IPS DF 6.9 (cell line): ENCODE data around the gene IFI27L2.

Experiments
- DNase-seq: peaks from one replicate; pipeline ENCODE4 v3.0.0-alpha.2; 2013; ENCODE audit warnings: low read depth, low spot score
- H3K27ac ChIP-seq: one replicate; pipeline ENCODE4 v1.5.1; 2013; ENCODE audit warnings: low read length, control low read depth
- H3K27me3 ChIP-seq: 2 replicates; pipeline ENCODE4 v1.6.1; 2013; ENCODE audit warnings: mild to moderate bottlenecking, low read length; ENCODE audit not compliant: control insufficient read depth, insufficient read depth
- H3K36me3 ChIP-seq: 2 replicates; pipeline ENCODE4 v1.6.1; 2013; ENCODE audit warnings: low read length; ENCODE audit not compliant: control insufficient read depth, insufficient read depth
- H3K4me1 ChIP-seq: 2 replicates; pipeline ENCODE4 v1.6.1; 2013; ENCODE audit warnings: low read length; ENCODE audit not compliant: control insufficient read depth, insufficient read depth
- H3K4me3 ChIP-seq: 2 replicates; pipeline ENCODE4 v1.5.1; 2013; ENCODE audit warnings: mild to moderate bottlenecking, low read length
- H3K9me3 ChIP-seq: 2 replicates; pipeline ENCODE4 v1.6.1; 2013; ENCODE audit warnings: low read length, inconsistent platforms; ENCODE audit not compliant: control insufficient read depth, insufficient read depth
- WGBS: extraction: QIAGEN DNeasy Blood & Tissue Kit; methylation state at CpG from one replicate; pipeline ENCODE4 v1.1.7; 2013; ENCODE audit warnings: mixed read lengths, missing lambda C conversion rate; ENCODE audit not compliant: insufficient read length, insufficient coverage; 5-methylcytosine and 5-hydroxymethylcytosine counted together

Gene IFI27L2

GRCh38 chr14:94124582-94125377 lies 4.6 kb downstream of the IFI27L2 start:
- WGBS: no CpG with 5 or more reads among the region's 9 CpGs
- no peaks in the 10 kb centered on the region for H3K4me1 ChIP-seq
- H3K27ac ChIP-seq: no peak overlapping the region
- no peak for DNase-seq
- no peaks in the 10 kb centered on the region for H3K9me3 ChIP-seq
- H3K36me3 ChIP-seq: no peaks in the 10 kb centered on the region
- H3K27me3 ChIP-seq: no peaks in the 10 kb centered on the region
- no peak overlapping the region for H3K4me3 ChIP-seq

GRCh38 chr14:94123868-94124267 lies 5.5 kb downstream of the IFI27L2 start:
- no peak for DNase-seq
- H3K27me3 ChIP-seq: no peaks in the 10 kb centered on the region
- WGBS: no CpG with 5 or more reads among the region's 1 CpG

GRCh38 chr14:94123296-94123695 lies 6.1 kb downstream of the IFI27L2 start:
- Histone ChIP-seq H3K4me1 (no peaks in the 10 kb centered on the region), H3K4me3 (no peak overlapping the region), H3K9me3 (no peaks in the 10 kb centered on the region), H3K27ac (no peak overlapping the region), H3K27me3 (no peaks in the 10 kb centered on the region), H3K36me3 (no peaks in the 10 kb centered on the region)
- no CpG with 5 or more reads among the region's 9 CpGs for WGBS
- no peak for DNase-seq

More at GRCh38 chr14:94123868-94124267, 5.5 kb downstream of the IFI27L2 start:
- H3K4me1 ChIP-seq: no peaks in the 10 kb centered on the region
- no peak overlapping the region for H3K27ac ChIP-seq
- H3K36me3 ChIP-seq: no peaks in the 10 kb centered on the region
- no peaks in the 10 kb centered on the region for H3K9me3 ChIP-seq
- no peak overlapping the region for H3K4me3 ChIP-seq

- H3K4me1 ChIP-seq: no peaks in the 10 kb centered on the region
- H3K27me3 ChIP-seq: no peaks in the 10 kb centered on the region
- no peak for DNase-seq
- H3K4me3 ChIP-seq: no peak overlapping the region
- no peaks in the 10 kb centered on the region for H3K36me3 ChIP-seq
- no peak overlapping the region for H3K27ac ChIP-seq
- WGBS: no CpG with 5 or more reads among the region's 3 CpGs
- H3K9me3 ChIP-seq: no peaks in the 10 kb centered on the region
Observed at GRCh38 chr14:94122438-94122837, 7.0 kb downstream of the IFI27L2 start.

GRCh38 chr14:94121485-94121884 lies 7.9 kb downstream of the IFI27L2 start:
- Histone ChIP-seq H3K27ac (no peak overlapping the region), H3K4me1 (no peaks in the 10 kb centered on the region), H3K9me3 (no peaks in the 10 kb centered on the region), H3K36me3 (no peaks in the 10 kb centered on the region), H3K4me3 (no peak overlapping the region), H3K27me3 (no peaks in the 10 kb centered on the region)
- DNase-seq: no peak
- WGBS: no CpG with 5 or more reads among the region's 3 CpGs

- H3K9me3 ChIP-seq: no peaks in the 10 kb centered on the region
- H3K36me3 ChIP-seq: no peaks in the 10 kb centered on the region
- H3K4me1 ChIP-seq: no peaks in the 10 kb centered on the region
- H3K4me3 ChIP-seq: no peak overlapping the region
- no CpG with 5 or more reads among the region's 5 CpGs for WGBS
- DNase-seq: no peak
- H3K27me3 ChIP-seq: no peaks in the 10 kb centered on the region
- H3K27ac ChIP-seq: no peak overlapping the region
Observed at GRCh38 chr14:94120667-94121340, 8.6 kb downstream of the IFI27L2 start.

GRCh38 chr14:94119071-94119470 lies 10.3 kb downstream of the IFI27L2 start:
- Histone ChIP-seq H3K9me3 (no peaks in the 10 kb centered on the region), H3K36me3 (no peaks in the 10 kb centered on the region), H3K27ac (no peak overlapping the region), H3K27me3 (no peaks in the 10 kb centered on the region), H3K4me3 (no peak overlapping the region), H3K4me1 (no peaks in the 10 kb centered on the region)
- DNase-seq: no peak

- WGBS: no CpG with 5 or more reads among the region's 9 CpGs
- no peak for DNase-seq
- Histone ChIP-seq H3K36me3 (no peaks in the 10 kb centered on the region), H3K4me3 (no peak overlapping the region), H3K4me1 (no peaks in the 10 kb centered on the region), H3K27ac (no peak overlapping the region), H3K27me3 (no peaks in the 10 kb centered on the region), H3K9me3 (no peaks in the 10 kb centered on the region)
Observed at GRCh38 chr14:94117856-94118255, 11.5 kb downstream of the IFI27L2 start.

- Histone ChIP-seq H3K4me3 (no peak overlapping the region), H3K36me3 (no peaks in the 10 kb centered on the region), H3K4me1 (no peaks in the 10 kb centered on the region), H3K9me3 (no peaks in the 10 kb centered on the region), H3K27me3 (no peaks in the 10 kb centered on the region), H3K27ac (no peak overlapping the region)
- no CpG with 5 or more reads among the region's 10 CpGs for WGBS
- DNase-seq: no peak
Observed at GRCh38 chr14:94116701-94117100, 12.7 kb downstream of the IFI27L2 start.

GRCh38 chr14:94115631-94116030 lies 13.8 kb downstream of the IFI27L2 start:
- Histone ChIP-seq H3K27me3 (no peaks in the 10 kb centered on the region), H3K27ac (no peak overlapping the region), H3K36me3 (no peaks in the 10 kb centered on the region), H3K4me1 (no peaks in the 10 kb centered on the region), H3K9me3 (no peaks in the 10 kb centered on the region), H3K4me3 (no peak overlapping the region)
- no CpG with 5 or more reads among the region's 15 CpGs for WGBS
- DNase-seq: no peak
